B cell (primary cell): ENCODE results near the gene XRCC3. TPM values are rescaled to one million over a fixed set of nuclear protein-coding genes. Genes with fewer than 3 reads are reported as not detected.

Experiments
- ATAC-seq: fragments of 200-7000 bp; cut with Tn5 transposase; one replicate; pipeline ENCODE4 v1.10.0; 2021; ENCODE audit warnings: low read depth, mild to moderate bottlenecking, moderate number of reproducible peaks, moderate library complexity
- CTCF ChIA-PET: fragments of 350-600 bp; sonication (Branson Sonifier 250); formaldehyde crosslinking; loops from one replicate; lab custom pipeline; 2021; ENCODE audit warnings: antibody characterized with exemption, inconsistent platforms; lab: Charles Lee
- POLR2A ChIA-PET: fragments of 350-600 bp; sonication (Branson Sonifier 250); formaldehyde crosslinking; loops from one replicate; lab custom pipeline; 2021; ENCODE audit warnings: antibody characterized with exemption; lab: Charles Lee
- DNase-seq: peaks from one replicate; pipeline ENCODE4 v3.0.0; 2013
- H2AFZ ChIP-seq: 2 replicates; pipeline ENCODE4 v1.6.1; 2012; ENCODE audit warnings: mild to moderate bottlenecking, low read depth, low read length; ENCODE audit not compliant: insufficient read depth, poor library complexity, severe bottlenecking
- H3K27ac ChIP-seq, 2 donors: 1 replicate in 1 of 2; 2 replicates in 1 of 2; pipeline ENCODE4 v1.5.1; 2012 to 2013; ENCODE audit warnings: low read length in 2 of 2, mild to moderate bottlenecking in 2 of 2, moderate library complexity in 1 of 2
- H3K27me3 ChIP-seq, 4 experiments: fragments of 200-600 bp in 1 of 4; sonication (generic) in 1 of 4; replicated peaks in 1 of 4; 1 replicate in 2 of 4; 2 replicates in 2 of 4; pipeline versions ENCODE4 v1.6.1 to v1.7.0; 2013 to 2016; ENCODE audit warnings: low read length in 3 of 4, mild to moderate bottlenecking in 2 of 4, mixed read lengths in 1 of 4, moderate library complexity in 1 of 4; ENCODE audit not compliant: insufficient read depth in 4 of 4, control insufficient read depth in 3 of 4; ENCODE audit errors: control extremely low read depth in 1 of 4
- H3K36me3 ChIP-seq, 2 experiments: replicated peaks in 1 of 2; 1 replicate in 1 of 2; 2 replicates in 1 of 2; pipeline versions ENCODE4 v1.6.1 to v1.7.1; 2013; ENCODE audit warnings: low read length in 1 of 2; ENCODE audit not compliant: insufficient read depth in 2 of 2, control insufficient read depth in 1 of 2; ENCODE audit errors: control extremely low read depth in 1 of 2, extremely low read depth in 1 of 2
- H3K4me1 ChIP-seq, 2 donors: fragments of 200-600 bp in 1 of 2; sonication (generic) in 1 of 2; 1 replicate in 1 of 2; 2 replicates in 1 of 2; pipeline versions ENCODE4 v1.5.1 to v1.6.1; 2013 to 2017; ENCODE audit warnings: low read length in 2 of 2; ENCODE audit not compliant: control insufficient read depth in 2 of 2, insufficient read depth in 2 of 2
- H3K4me2 ChIP-seq: replicated peaks from 2 replicates; pipeline ENCODE3; 2012; ENCODE audit warnings: mild to moderate bottlenecking, low read depth, low read length; ENCODE audit not compliant: poor library complexity, severe bottlenecking
- H3K4me3 ChIP-seq, 5 experiments: fragments of 200-600 bp in 1 of 5; sonication (generic) in 1 of 5; 1 replicate in 3 of 5; 2 replicates in 2 of 5; pipeline versions ENCODE4 v1.5.1 to v1.7.0; 2011 to 2016; ENCODE audit warnings: low read length in 4 of 5, mild to moderate bottlenecking in 4 of 5, low read depth in 2 of 5, control low read depth in 1 of 5, moderate library complexity in 1 of 5; ENCODE audit not compliant: insufficient read depth in 1 of 5; ENCODE audit errors: control extremely low read depth in 1 of 5, extremely low read depth in 1 of 5
- H3K79me2 ChIP-seq: fragments of 200-600 bp; sonication (generic); one replicate; pipeline ENCODE4 v1.6.0; 2016; ENCODE audit warnings: low read length; ENCODE audit not compliant: control insufficient read depth, insufficient read depth
- H3K9ac ChIP-seq: fragments of 200-600 bp; sonication (generic); 2 replicates; pipeline ENCODE4 v1.6.1; 2017; ENCODE audit warnings: mild to moderate bottlenecking, low read length, moderate library complexity
- H3K9me3 ChIP-seq, 3 donors: one replicate each; pipeline versions ENCODE4 v1.6.1 to v1.7.1; 2013; ENCODE audit warnings: low read length in 2 of 3; ENCODE audit not compliant: control insufficient read depth in 2 of 3, insufficient read depth in 1 of 3; ENCODE audit errors: control extremely low read depth in 1 of 3
- H4K20me1 ChIP-seq: 2 replicates; pipeline ENCODE4 v1.6.0; 2012; ENCODE audit warnings: mild to moderate bottlenecking, low read length; ENCODE audit not compliant: insufficient read depth, control insufficient read depth, poor library complexity, severe bottlenecking
- H3K27ac Mint-ChIP-seq: one replicate; pipeline ENCODE4 v1.8.0; 2021; ENCODE audit warnings: mixed read lengths
- H3K27me3 Mint-ChIP-seq: one replicate; pipeline ENCODE4 v1.8.0; 2021; ENCODE audit warnings: mixed read lengths
- H3K4me1 Mint-ChIP-seq: one replicate; pipeline ENCODE4 v1.8.0; 2021; ENCODE audit warnings: mixed read lengths
- H3K4me3 Mint-ChIP-seq: one replicate; pipeline ENCODE4 v1.8.0; 2021; ENCODE audit warnings: mixed read lengths
- H3K9me3 Mint-ChIP-seq: one replicate; pipeline ENCODE4 v1.8.0; 2022; ENCODE audit warnings: mixed read lengths; ENCODE audit not compliant: insufficient read depth
- CTCF ChIP-seq: fragments of 200-600 bp; IDR thresholded peaks from one replicate; pipeline ENCODE4 v1.8.0; 2022; ENCODE audit warnings: antibody characterized with exemption, mild to moderate bottlenecking
- EZH2 ChIP-seq: IDR thresholded peaks from 2 replicates; pipeline ENCODE4 v1.6.1; 2012; ENCODE audit warnings: borderline replicate concordance, low read depth, mild to moderate bottlenecking, moderate library complexity, low read length; ENCODE audit not compliant: insufficient read depth, poor library complexity, severe bottlenecking
- WGBS: methylation state at CpG from one replicate; pipeline ENCODE4 v1.1.5; 2013; ENCODE audit warnings: missing lambda C conversion rate; ENCODE audit not compliant: insufficient coverage; 5-methylcytosine and 5-hydroxymethylcytosine counted together
- intact Hi-C: fragments of 100-400 bp; cut with micrococcal nuclease; formaldehyde crosslinking; loops from one replicate; pipeline ENCODE4 v1.10.0; 2022
- polyA plus RNA-seq: library from polyadenylated mRNA; depleted of rRNA; stranded (reverse); fragments of >200 nt; gene quantifications from 2 replicates; pipeline ENCODE4 v1.2.3, GENCODE V29; 2012
- total RNA-seq, 2 donors: library from RNA; stranded (reverse); fragments of 120-200 nt in 1 of 2; gene quantifications; 1 replicate in 1 of 2; 2 replicates in 1 of 2; pipeline versions ENCODE4 v1.2.3 to v1.2.4, GENCODE V29; 2013 to 2022

The XRCC3 gene
- total and polyA plus RNA-seq, 2 donors (not counting 1 experiment from before 2014, with no cell fraction given), result 18.0 to 19.7 TPM

GRCh38 chr14:103725739-103726395, 10.6 kb upstream of the XRCC3 start:
- TF ChIP-seq CTCF (no peak), EZH2 (no peak)
- POLR2A ChIA-PET, result interaction anchor here (0.6 kb wide), 1 partner anchor 198 kb away, joined by 3 read pairs; no protein-coding TSS in a partner anchor
- no peak for DNase-seq

GRCh38 chr14:103725001-103725682, 9.9 kb upstream of the XRCC3 start:
- CTCF ChIA-PET, result no interaction called here
- H3K27me3 ChIP-seq, result no peaks in the 10 kb centered on the region
- H3K79me2 ChIP-seq, result peaks cover 10% of the 10 kb centered on the region

More at GRCh38 chr14:103725739-103726395, 10.6 kb upstream of the XRCC3 start:
- Histone ChIP-seq H3K9me3 (no peaks in the 10 kb centered on the region), H3K27ac (no peak overlapping the region), H3K36me3 (peaks cover 0 to 8% of the 10 kb centered on the region in 2 experiments), H2AFZ (no peak overlapping the region), H3K4me2 (no peak overlapping the region), H3K4me3 (no peak overlapping the region), H3K79me2 (peaks cover 6% of the 10 kb centered on the region), H3K4me1 (no peaks in the 10 kb centered on the region), H3K9ac (no peak overlapping the region), H4K20me1 (peaks cover 6% of the 10 kb centered on the region), H3K27me3 (no peaks in the 10 kb centered on the region)
- Mint-ChIP-seq H3K27ac (no peak overlapping the region), H3K4me1 (no peaks in the 10 kb centered on the region), H3K9me3 (no peaks in the 10 kb centered on the region), H3K27me3 (no peaks in the 10 kb centered on the region), H3K4me3 (no peak overlapping the region)
- intact Hi-C loops, result no loop called here
- WGBS, result 94% methylated on average over 15 of the region's 16 CpGs
- CTCF ChIA-PET, result no interaction called here
- no peak for ATAC-seq

More at GRCh38 chr14:103725001-103725682, 9.9 kb upstream of the XRCC3 start:
- H2AFZ ChIP-seq, result no peak overlapping the region
- intact Hi-C loops, result no loop called here
- no peak overlapping the region for H3K27ac ChIP-seq
- no peaks in the 10 kb centered on the region for H3K27me3 Mint-ChIP-seq
- POLR2A ChIA-PET, result no interaction called here
- H3K36me3 ChIP-seq, result peaks cover 0 to 8% of the 10 kb centered on the region in 2 experiments
- ATAC-seq (no peak), DNase-seq (no peak)
- H3K4me1 ChIP-seq, result no peaks in the 10 kb centered on the region
- H3K4me3 Mint-ChIP-seq, result no peak overlapping the region
- TF ChIP-seq EZH2 (no peak), CTCF (no peak)
- H3K4me2 ChIP-seq, result no peak overlapping the region
- H3K9me3 Mint-ChIP-seq, result no peaks in the 10 kb centered on the region
- H3K27ac Mint-ChIP-seq, result no peak overlapping the region
- WGBS, result 97% methylated on average over 29 of the region's 29 CpGs
- H3K9ac ChIP-seq, result no peak overlapping the region
- H3K4me3 ChIP-seq, result no peak overlapping the region
- H3K4me1 Mint-ChIP-seq, result peaks cover under 1% of the 10 kb centered on the region
- no peaks in the 10 kb centered on the region for H3K9me3 ChIP-seq
- peaks cover 13% of the 10 kb centered on the region for H4K20me1 ChIP-seq
